ENCODE measurements around the gene MAST3. TPM values are rescaled to one million over a fixed set of nuclear protein-coding genes. Genes with fewer than 3 reads are reported as not detected.

Gene MAST3
- total and polyA plus RNA-seq, 2 of the 13 experiments (the other 11 are each of a cell fraction or from before 2014, with no cell fraction given): 4.1 to 4.6 TPM

DNA sequence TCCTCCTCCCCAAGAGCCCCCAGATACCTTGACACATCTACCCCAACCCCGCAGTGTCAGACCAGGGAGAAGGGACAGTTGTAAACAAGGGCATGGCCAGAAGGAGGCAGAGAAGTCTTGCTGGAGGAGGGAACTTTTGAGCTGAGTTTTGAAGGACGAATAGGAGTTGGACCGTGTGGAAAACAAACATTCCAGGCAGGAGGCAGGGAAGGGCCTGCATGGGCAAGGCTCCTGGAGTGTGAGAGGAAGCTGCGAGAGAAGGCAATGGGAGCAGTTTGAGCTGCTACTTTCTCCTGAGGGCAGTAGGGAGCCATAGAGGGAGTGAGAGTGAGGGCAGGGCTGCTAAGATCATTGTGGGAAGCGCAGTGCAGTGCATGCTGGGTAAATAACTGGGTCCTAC, 34.1 kb upstream of the MAST3 start (continued):
- TF ChIP-seq, protein P1, sequence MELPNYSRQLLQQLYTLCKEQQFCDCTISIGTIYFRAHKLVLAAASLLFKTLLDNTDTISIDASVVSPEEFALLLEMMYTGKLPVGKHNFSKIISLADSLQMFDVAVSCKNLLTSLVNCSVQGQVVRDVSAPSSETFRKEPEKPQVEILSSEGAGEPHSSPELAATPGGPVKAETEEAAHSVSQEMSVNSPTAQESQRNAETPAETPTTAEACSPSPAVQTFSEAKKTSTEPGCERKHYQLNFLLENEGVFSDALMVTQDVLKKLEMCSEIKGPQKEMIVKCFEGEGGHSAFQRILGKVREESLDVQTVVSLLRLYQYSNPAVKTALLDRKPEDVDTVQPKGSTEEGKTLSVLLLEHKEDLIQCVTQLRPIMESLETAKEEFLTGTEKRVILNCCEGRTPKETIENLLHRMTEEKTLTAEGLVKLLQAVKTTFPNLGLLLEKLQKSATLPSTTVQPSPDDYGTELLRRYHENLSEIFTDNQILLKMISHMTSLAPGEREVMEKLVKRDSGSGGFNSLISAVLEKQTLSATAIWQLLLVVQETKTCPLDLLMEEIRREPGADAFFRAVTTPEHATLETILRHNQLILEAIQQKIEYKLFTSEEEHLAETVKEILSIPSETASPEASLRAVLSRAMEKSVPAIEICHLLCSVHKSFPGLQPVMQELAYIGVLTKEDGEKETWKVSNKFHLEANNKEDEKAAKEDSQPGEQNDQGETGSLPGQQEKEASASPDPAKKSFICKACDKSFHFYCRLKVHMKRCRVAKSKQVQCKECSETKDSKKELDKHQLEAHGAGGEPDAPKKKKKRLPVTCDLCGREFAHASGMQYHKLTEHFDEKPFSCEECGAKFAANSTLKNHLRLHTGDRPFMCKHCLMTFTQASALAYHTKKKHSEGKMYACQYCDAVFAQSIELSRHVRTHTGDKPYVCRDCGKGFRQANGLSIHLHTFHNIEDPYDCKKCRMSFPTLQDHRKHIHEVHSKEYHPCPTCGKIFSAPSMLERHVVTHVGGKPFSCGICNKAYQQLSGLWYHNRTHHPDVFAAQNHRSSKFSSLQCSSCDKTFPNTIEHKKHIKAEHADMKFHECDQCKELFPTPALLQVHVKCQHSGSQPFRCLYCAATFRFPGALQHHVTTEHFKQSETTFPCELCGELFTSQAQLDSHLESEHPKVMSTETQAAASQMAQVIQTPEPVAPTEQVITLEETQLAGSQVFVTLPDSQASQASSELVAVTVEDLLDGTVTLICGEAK (IDR thresholded peaks at IDR 0.05): no peak
- TF ChIP-seq, protein P1 (CRISPR knock-in tag; IDR thresholded peaks at IDR 0.05): no peak
- TF ChIP-seq FOXA1 (IDR thresholded peaks at IDR 0.05) (no peak), FOXA1 (CRISPR knock-in tag; IDR thresholded peaks at IDR 0.05) (peak; percentile 57), BRCA1 (CRISPR knock-in tag; IDR thresholded peaks at IDR 0.05) (no peak), RARG (CRISPR knock-in tag; IDR thresholded peaks at IDR 0.05; ENCODE audit: low read depth) (no peak), MTF1 (CRISPR knock-in tag; IDR thresholded peaks at IDR 0.05) (peak; percentile 46; the same call in 1 of the 2 replicates), FOXA3 (CRISPR knock-in tag; IDR thresholded peaks at IDR 0.05) (peak; percentile 64; the same call in 1 of the 2 replicates)

Measured in HepG2 (cell line).